Uterus (tissue), 2 donors: ENCODE data around the gene NCOA1.

Experiments
- CTCF ChIP-seq, 4 experiments: fragments of 200-600 bp in 2 of 4; fragments of 450-650 bp in 2 of 4; sonication (generic) in 2 of 4; IDR thresholded peaks; one replicate each; pipeline ENCODE4 v1.5.1; 2016 to 2019; ENCODE audit warnings: antibody characterized with exemption in 4 of 4, mild to moderate bottlenecking in 2 of 4, moderate library complexity in 1 of 4
- POLR2A ChIP-seq, 2 donors: fragments of 450-650 bp; IDR thresholded peaks; one replicate each; pipeline ENCODE4 v1.6.1; 2016; ENCODE audit warnings: antibody characterized with exemption in 2 of 2, mild to moderate bottlenecking in 1 of 2, moderate library complexity in 1 of 2

- TF ChIP-seq CTCF (IDR thresholded peaks at IDR 0.05), result no peak
- TF ChIP-seq POLR2A (IDR thresholded peaks at IDR 0.05), result no peak
Measured at GRCh38 chr2:24644032-24644431, 153.0 kb downstream of the NCOA1 start.
